A204.1 (cell line): ENCODE data around the gene TAS2R1.

Experiments used
- FAIRE-seq: peaks from 2 replicates; lab custom pipeline; 2012; peaks lifted over from hg19 to GRCh38; lab: Jason Lieb, UNC

Gene TAS2R1

GRCh38 chr5:9630251-9630650 is at the start of gene TAS2R1:
TSS of gene TAS2R1 (minus strand) at chr5:9630351. CDS start at chr5:9630032, 319 bp downstream.
- no peak for FAIRE-seq

GRCh38 chr5:9670371-9670770 is 40.2 kb upstream of the TAS2R1 start:
- FAIRE-seq, result no peak

GRCh38 chr5:9667906-9668305 is 37.8 kb upstream of the TAS2R1 start:
- no peak for FAIRE-seq

GRCh38 chr5:9663891-9664290 is 33.7 kb upstream of the TAS2R1 start:
- no peak for FAIRE-seq

- FAIRE-seq, result no peak
These were observed 31.3 kb upstream of the TAS2R1 start for GRCh38 chr5:9661316-9662015.

GRCh38 chr5:9658706-9659105 is 28.6 kb upstream of the TAS2R1 start:
- FAIRE-seq, result no peak

- FAIRE-seq, result no peak
These were observed 27.7 kb upstream of the TAS2R1 start for GRCh38 chr5:9657819-9658218.

GRCh38 chr5:9655641-9656040 is 25.5 kb upstream of the TAS2R1 start:
- FAIRE-seq, result no peak

- FAIRE-seq, result no peak
These were observed 24.7 kb upstream of the TAS2R1 start for GRCh38 chr5:9654886-9655285.

- FAIRE-seq, result no peak
These were observed 23.7 kb upstream of the TAS2R1 start for GRCh38 chr5:9653811-9654210.

- FAIRE-seq, result no peak
These were observed 22.9 kb upstream of the TAS2R1 start for GRCh38 chr5:9653061-9653460.

- FAIRE-seq, result no peak
These were observed 22.1 kb upstream of the TAS2R1 start for GRCh38 chr5:9652295-9652694.

GRCh38 chr5:9646843-9647242 is 16.7 kb upstream of the TAS2R1 start:
- no peak for FAIRE-seq

GRCh38 chr5:9644630-9645029 is 14.5 kb upstream of the TAS2R1 start:
- FAIRE-seq, result no peak

GRCh38 chr5:9642621-9643020 is 12.5 kb upstream of the TAS2R1 start:
- FAIRE-seq, result no peak

GRCh38 chr5:9641806-9642355 is 11.7 kb upstream of the TAS2R1 start:
- no peak for FAIRE-seq

GRCh38 chr5:9632495-9632894 is 2.3 kb upstream of the TAS2R1 start:
- FAIRE-seq, result no peak

GRCh38 chr5:9627541-9627940 is 2.6 kb downstream of the TAS2R1 start:
- no peak for FAIRE-seq

- FAIRE-seq, result no peak
These were observed 3.2 kb downstream of the TAS2R1 start for GRCh38 chr5:9626955-9627354.

GRCh38 chr5:9625731-9626130 is 4.4 kb downstream of the TAS2R1 start:
- no peak for FAIRE-seq

- FAIRE-seq, result no peak
These were observed 4.9 kb downstream of the TAS2R1 start for GRCh38 chr5:9625286-9625685.

GRCh38 chr5:9624196-9624947 is 5.8 kb downstream of the TAS2R1 start:
- FAIRE-seq, result no peak

GRCh38 chr5:9623661-9624060 is 6.5 kb downstream of the TAS2R1 start:
- FAIRE-seq, result no peak

- FAIRE-seq, result no peak
These were observed 7.2 kb downstream of the TAS2R1 start for GRCh38 chr5:9622971-9623421.
